NCI-H146 (cell line): ENCODE data around the gene LRRC8D.

Experiments
- DNase-seq: peaks from one replicate; lab custom pipeline; 2025; lab: John Stamatoyannopoulos, UW

Gene LRRC8D

GRCh38 chr1:89896105-89896942 lies 75.5 kb downstream of the LRRC8D start:
- no peak for DNase-seq

- no peak for DNase-seq
These were observed 76.7 kb downstream of the LRRC8D start for GRCh38 chr1:89897347-89898133.

GRCh38 chr1:89898150-89898549 lies 77.3 kb downstream of the LRRC8D start:
- DNase-seq = no peak

- no peak for DNase-seq
These were observed 78.1 kb downstream of the LRRC8D start for GRCh38 chr1:89898695-89899470.

- no peak for DNase-seq
These were observed 79.5 kb downstream of the LRRC8D start for GRCh38 chr1:89900323-89900722.

GRCh38 chr1:89900791-89901708 lies 80.2 kb downstream of the LRRC8D start:
- no peak for DNase-seq

DNA sequence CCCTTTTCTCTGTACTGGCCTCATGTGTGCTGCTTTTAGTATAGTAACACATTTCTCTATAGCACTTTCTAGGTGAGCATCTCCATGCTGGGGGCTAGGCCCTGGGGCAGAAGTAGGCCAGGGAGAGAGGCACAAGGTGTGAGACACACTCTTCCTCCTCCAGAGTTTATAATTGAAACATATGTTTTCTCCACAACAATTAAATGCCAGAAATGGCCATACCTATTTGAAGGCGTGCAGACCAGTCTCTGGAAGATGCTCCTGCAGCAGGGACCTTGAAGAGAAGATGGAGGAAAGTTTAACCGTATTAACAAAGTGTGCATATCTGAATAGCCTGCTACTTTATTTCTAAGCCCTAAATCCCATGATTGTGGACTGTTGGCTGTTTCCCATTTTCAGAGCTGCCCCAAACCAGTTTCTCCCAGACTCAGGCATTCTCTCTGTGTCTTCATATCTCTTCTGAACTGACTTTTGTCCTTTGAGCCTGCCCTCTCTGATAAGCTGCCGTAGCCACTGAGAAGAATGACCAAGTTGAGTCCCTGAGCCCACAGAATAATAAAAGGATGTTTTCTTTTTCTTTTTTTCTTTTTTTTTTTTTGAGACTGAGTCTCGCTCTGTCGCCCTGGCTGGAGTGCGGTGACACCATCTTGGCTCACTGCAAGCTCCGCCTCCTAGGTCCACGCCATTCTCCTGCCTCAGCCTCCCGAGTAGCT lies 81.3 kb downstream of the LRRC8D start:
- DNase-seq = no peak

- DNase-seq = no peak
These were observed 82.7 kb downstream of the LRRC8D start for GRCh38 chr1:89903550-89903949.

DNA sequence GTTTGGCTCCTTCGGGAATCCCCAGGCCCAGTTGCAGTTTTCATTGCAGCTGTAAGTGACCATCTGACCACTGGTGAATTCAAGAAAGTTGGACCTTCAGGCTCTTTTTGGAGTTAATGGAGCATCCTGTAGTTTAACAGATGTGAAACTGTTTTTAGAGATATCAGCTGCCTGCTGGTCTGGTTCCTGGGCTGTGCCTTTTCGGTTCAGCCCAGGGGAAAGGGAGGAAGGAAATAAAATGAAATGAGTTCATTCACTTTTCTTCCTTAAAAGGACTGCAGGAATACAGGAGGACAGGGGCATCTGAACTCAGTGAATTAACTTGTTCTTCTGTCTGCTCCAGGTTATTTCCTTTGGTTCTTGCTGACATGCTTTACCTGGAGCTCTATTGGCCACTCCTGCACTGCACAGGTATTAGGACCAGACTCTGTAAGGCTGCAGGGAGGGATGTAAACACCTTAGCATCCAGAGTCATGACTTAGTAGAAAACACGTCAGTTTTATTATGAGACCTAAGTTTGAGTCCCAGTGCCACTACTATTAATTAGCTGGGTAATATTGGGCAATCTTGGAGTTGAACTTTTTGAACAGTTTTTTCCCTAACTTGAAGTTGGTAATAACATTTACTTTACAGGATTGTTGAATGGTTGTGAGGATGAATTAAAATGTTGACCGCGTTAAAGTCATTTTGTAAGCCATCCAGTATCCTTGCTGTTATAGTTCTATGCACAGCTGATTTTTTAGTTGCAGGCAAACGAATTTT lies 83.6 kb downstream of the LRRC8D start:
- DNase-seq = no peak

GRCh38 chr1:89905395-89906058 lies 84.7 kb downstream of the LRRC8D start:
- no peak for DNase-seq

DNA sequence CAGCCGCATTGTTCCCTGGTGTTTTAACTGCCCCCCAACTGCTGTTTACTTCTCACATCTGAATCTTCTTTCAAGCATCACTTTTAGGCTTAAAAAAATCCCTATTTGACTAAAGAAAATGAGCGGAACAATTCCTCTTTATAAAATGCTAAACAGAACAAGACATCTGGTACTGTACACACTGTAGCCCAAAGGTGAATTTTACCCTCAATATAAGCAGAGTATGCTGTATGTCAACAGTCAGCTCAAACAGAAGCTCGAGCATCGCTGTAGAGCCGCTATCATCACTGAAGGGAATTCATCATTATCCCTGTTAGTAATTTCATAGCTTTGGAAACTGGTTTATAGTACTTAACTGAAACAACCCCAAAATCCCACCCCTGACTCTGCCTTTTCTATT lies 85.3 kb downstream of the LRRC8D start:
- DNase-seq = no peak

GRCh38 chr1:89907727-89908212 lies 86.9 kb downstream of the LRRC8D start:
- no peak for DNase-seq

DNA sequence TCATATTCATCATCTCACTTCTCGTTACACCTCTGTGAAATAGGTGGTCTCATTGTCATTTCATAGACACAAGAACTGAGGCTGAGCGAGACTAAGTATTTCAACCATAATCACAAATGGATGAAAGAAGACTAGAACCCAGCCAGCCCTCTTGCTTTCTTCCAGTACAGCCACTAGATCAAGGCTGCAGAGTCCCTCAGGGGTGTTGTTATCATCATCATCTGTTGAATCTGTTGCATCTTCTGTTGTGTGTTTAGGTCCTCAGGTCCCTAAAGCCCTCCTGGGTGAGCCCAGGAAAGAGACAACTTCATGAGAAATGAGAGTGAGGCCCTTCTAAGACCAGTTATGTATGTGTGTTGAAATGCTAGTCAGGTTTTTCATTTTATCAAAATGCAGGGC lies 87.4 kb downstream of the LRRC8D start:
- no peak for DNase-seq

DNA sequence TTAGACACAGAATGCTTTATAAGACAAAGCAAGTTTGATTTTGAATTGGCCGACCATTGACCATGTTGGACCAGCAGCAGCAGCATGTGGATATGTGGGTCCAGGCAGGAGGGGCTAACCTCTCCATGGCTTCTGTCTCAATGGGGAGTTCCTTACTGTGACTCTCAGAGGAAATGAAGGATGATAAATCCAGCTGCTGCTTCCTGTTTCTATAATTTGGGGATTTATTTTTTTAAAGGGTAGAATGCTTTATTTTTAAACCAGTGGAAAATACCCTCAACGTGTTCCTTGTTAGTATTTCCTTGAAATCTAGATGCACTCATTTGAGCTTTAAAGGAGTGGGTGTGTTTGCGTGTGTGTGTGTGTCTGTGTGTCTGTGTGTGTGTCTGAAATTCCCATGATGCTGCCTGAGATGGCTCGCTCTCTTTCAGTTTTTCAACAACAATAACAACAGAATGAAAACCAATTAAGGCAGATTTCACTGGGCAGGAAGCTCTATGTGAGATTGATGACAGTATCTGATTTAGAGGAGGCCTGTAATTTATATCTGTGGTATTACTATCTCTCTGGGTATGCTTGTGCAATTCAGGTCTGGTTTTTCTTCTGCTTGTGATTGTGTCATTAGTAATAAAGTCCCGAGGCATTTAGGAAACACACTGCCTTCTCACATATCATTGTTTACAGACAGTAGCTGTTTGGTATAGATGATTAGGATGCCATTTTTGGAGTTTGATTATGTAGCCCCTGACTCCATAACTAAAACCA lies 88.0 kb downstream of the LRRC8D start:
- DNase-seq = no peak

- DNase-seq = no peak
These were observed 89.4 kb downstream of the LRRC8D start for GRCh38 chr1:89910268-89910667.

DNA sequence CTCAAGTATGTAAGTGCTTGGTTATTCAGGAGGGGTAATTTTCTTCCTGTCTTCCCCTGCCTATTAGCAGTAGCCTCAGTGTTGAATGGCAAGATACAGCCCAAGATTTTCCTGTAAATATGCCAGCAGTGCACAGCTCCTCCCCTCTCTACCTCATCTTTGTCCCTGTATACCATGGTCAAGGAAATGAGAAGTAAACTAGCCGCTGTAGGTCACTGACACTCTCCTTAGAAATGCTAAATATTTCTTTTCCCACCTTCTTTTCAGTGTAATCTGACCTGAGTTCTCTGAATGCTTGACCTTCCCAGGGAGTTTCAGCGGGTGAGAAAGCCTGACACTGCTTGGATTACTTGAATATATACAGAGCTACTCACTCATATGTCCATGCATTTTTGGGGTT lies 89.9 kb downstream of the LRRC8D start:
- no peak for DNase-seq

- no peak for DNase-seq
These were observed 90.6 kb downstream of the LRRC8D start for GRCh38 chr1:89911191-89911991.

GRCh38 chr1:89912073-89912472 lies 91.2 kb downstream of the LRRC8D start:
- DNase-seq = no peak
